Stimulated activated CD8-positive, alpha-beta memory T cell treated with anti-CD3 and anti-CD28 coated beads, Interleukin-2, amount 100 ng/mL, for 1 hour (primary cell): ENCODE measurements around the gene F8.
"Not testable (repeated sequence)": the region's sequence is repeated elsewhere in the genome, so short reads cannot be mapped to it uniquely, and the experiment has no call there.

Experiments used
- DNase-seq, 2 donors: peaks; one replicate each; pipeline ENCODE4 v3.0.0-alpha.2; 2020; ENCODE audit warnings: low read depth in 2 of 2

Gene F8

GRCh38 chrX:154885057-154885456, 137.5 kb downstream of the F8 start:
- DNase-seq, result not testable (repeated sequence)

- not testable (repeated sequence) for DNase-seq
Measured at GRCh38 chrX:154884069-154884468, 138.5 kb downstream of the F8 start.

- DNase-seq, result no peak
Measured at GRCh38 chrX:154873329-154873728, 149.2 kb downstream of the F8 start.

- DNase-seq, result not testable (repeated sequence)
Measured at GRCh38 chrX:154868522-154868921, 154.0 kb downstream of the F8 start.

GRCh38 chrX:154855256-154855655, 167.3 kb downstream of the F8 start:
- no peak for DNase-seq

GRCh38 chrX:154850957-154851611, 171.4 kb downstream of the F8 start:
- DNase-seq, result no peak

- no peak for DNase-seq
Measured at GRCh38 chrX:154840856-154841255, 181.7 kb downstream of the F8 start.

- no peak for DNase-seq
Measured at GRCh38 chrX:154836163-154836562, 186.4 kb downstream of the F8 start.

- no peak for DNase-seq
Measured at GRCh38 chrX:154834562-154834961, 188.0 kb downstream of the F8 start, which contains the start of gene SMIM9. TSS of gene SMIM9 (minus strand) at chrX:154834662. CDS start at chrX:154830856, 3,806 bp downstream.

- no peak for DNase-seq
Measured at GRCh38 chrX:154833746-154834274, 188.7 kb downstream of the F8 start.

GRCh38 chrX:154829926-154830442, 192.5 kb downstream of the F8 start:
- DNase-seq, result no peak

- DNase-seq, result no peak
Measured at GRCh38 chrX:154829134-154829533, 193.4 kb downstream of the F8 start.

- DNase-seq, result no peak
Measured at GRCh38 chrX:154828016-154828408, 194.5 kb downstream of the F8 start.

GRCh38 chrX:154827194-154828015, 195.1 kb downstream of the F8 start:
- no peak for DNase-seq

- not testable (repeated sequence) for DNase-seq
Measured at GRCh38 chrX:154825586-154825985, 196.9 kb downstream of the F8 start.

- no peak for DNase-seq
Measured at GRCh38 chrX:154824638-154825037, 197.9 kb downstream of the F8 start.

GRCh38 chrX:154822029-154822428, 200.5 kb downstream of the F8 start:
- DNase-seq, result no peak

GRCh38 chrX:154821523-154821922, 201.0 kb downstream of the F8 start:
- no peak for DNase-seq

GRCh38 chrX:154819771-154820341, 202.7 kb downstream of the F8 start:
- no peak for DNase-seq

- no peak for DNase-seq
Measured at GRCh38 chrX:154818916-154819770, 203.4 kb downstream of the F8 start.

GRCh38 chrX:154817048-154817618, 205.4 kb downstream of the F8 start:
- DNase-seq, result not testable (repeated sequence)
